Testis (tissue), 2 donors: ENCODE data around the gene UCHL1.

Source experiments
- POLR2A ChIP-seq: fragments of 450-650 bp; IDR thresholded peaks from one replicate; pipeline ENCODE4 v1.6.1; 2017; ENCODE audit warnings: antibody characterized with exemption, mild to moderate bottlenecking, moderate library complexity
- TF ChIP-seq, protein P1 (sequence below), 3 experiments: fragments of 450-650 bp in 2 of 3; fragments of 200-600 bp in 1 of 3; sonication (generic) in 1 of 3; IDR thresholded peaks; one replicate each; pipeline ENCODE4 v1.5.1; 2016 to 2019; ENCODE audit warnings: antibody characterized with exemption in 3 of 3, mild to moderate bottlenecking in 2 of 3, moderate library complexity in 1 of 3

DNA sequence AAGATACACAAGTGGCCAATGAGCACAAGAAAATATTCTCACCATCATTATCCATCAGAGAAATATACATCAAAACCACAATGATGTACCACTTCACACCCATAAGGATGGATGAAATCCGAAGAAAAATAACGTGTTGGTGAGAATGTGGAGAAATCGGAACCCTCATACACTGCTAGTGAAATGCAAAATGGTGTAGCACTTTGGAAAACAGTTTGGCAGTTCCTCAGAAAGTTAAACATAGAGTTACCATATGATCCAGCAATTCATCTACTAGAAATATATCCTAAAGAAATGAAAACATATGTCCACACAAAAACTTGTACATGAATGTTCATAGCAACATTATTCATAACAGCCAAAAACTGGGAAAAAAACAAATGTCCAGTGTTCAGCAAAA is 23.9 kb upstream of the UCHL1 start:
- no peak for TF ChIP-seq POLR2A
- TF ChIP-seq, protein P1, sequence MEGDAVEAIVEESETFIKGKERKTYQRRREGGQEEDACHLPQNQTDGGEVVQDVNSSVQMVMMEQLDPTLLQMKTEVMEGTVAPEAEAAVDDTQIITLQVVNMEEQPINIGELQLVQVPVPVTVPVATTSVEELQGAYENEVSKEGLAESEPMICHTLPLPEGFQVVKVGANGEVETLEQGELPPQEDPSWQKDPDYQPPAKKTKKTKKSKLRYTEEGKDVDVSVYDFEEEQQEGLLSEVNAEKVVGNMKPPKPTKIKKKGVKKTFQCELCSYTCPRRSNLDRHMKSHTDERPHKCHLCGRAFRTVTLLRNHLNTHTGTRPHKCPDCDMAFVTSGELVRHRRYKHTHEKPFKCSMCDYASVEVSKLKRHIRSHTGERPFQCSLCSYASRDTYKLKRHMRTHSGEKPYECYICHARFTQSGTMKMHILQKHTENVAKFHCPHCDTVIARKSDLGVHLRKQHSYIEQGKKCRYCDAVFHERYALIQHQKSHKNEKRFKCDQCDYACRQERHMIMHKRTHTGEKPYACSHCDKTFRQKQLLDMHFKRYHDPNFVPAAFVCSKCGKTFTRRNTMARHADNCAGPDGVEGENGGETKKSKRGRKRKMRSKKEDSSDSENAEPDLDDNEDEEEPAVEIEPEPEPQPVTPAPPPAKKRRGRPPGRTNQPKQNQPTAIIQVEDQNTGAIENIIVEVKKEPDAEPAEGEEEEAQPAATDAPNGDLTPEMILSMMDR (IDR thresholded peaks at IDR 0.05): no peak
